Measurements from ENCODE around the gene CRTAC1. TPM values are rescaled to one million over a fixed set of nuclear protein-coding genes. Genes with fewer than 3 reads are reported as not detected.

The CRTAC1 gene
- total and polyA plus RNA-seq, 8 donors = 2.5 to 44.0 (median 4.4) TPM

DNA sequence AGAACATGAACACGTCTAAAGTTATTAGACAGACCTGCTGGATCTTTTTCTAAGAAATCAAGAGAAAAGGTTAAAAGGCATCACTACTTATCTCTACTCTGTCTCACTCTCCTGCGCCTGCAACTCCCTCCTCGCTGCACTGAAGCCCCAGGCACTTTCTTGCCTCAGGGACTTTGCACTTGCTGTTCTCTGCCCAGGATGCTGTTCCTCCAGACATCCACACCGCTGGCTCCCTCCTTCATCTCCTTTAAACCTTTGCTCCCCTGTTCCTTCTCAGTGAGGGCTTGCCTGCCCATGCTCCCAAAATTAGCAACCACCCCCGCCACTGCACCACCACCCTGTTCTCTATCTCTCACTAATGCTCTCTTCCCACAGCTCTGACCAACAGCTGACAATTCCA is 93.4 kb downstream of the CRTAC1 start:
- ATAC-seq (no peak), DNase-seq (no peak)
- intact Hi-C loops (cut with DNase I) = no loop called here
- no peaks in the 10 kb centered on the region for H3K9me3 ChIP-seq
- TF ChIP-seq, protein P1, sequence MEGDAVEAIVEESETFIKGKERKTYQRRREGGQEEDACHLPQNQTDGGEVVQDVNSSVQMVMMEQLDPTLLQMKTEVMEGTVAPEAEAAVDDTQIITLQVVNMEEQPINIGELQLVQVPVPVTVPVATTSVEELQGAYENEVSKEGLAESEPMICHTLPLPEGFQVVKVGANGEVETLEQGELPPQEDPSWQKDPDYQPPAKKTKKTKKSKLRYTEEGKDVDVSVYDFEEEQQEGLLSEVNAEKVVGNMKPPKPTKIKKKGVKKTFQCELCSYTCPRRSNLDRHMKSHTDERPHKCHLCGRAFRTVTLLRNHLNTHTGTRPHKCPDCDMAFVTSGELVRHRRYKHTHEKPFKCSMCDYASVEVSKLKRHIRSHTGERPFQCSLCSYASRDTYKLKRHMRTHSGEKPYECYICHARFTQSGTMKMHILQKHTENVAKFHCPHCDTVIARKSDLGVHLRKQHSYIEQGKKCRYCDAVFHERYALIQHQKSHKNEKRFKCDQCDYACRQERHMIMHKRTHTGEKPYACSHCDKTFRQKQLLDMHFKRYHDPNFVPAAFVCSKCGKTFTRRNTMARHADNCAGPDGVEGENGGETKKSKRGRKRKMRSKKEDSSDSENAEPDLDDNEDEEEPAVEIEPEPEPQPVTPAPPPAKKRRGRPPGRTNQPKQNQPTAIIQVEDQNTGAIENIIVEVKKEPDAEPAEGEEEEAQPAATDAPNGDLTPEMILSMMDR (IDR thresholded peaks at IDR 0.05) = no peak
- H3K4me1 ChIP-seq = no peaks in the 10 kb centered on the region
- no peak overlapping the region for H3K27ac ChIP-seq
- peaks cover 0 to 23% of the 10 kb centered on the region in 2 donors for H3K27me3 ChIP-seq
- no peak overlapping the region for H3K4me3 ChIP-seq
- no peaks in the 10 kb centered on the region for H3K36me3 ChIP-seq

DNA sequence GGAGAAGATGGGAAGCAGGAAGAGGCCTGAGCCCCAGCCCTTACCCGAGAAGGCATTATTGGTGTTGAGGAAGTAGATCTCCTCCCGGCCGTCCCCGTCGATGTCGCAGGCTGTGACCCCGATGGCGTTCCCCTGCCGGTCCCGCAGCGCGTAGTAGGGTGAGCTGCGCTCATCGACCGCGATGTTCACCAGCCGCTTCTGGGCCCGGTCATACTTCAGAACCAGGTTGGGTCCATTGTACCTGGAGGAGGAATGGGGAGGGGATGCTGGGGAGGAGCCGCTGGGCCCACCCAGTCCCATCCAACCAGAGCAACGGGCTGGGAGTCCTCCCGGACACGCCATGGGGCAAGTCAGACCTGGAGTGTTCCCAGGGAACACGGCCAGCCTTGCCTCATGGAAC is 94.3 kb downstream of the CRTAC1 start:
- no peaks in the 10 kb centered on the region for H3K9me3 ChIP-seq
- no peaks in the 10 kb centered on the region for H3K36me3 ChIP-seq
- intact Hi-C loops (cut with DNase I) = no loop called here
- TF ChIP-seq, protein P1 (IDR thresholded peaks at IDR 0.05) = no peak
- DNase-seq (no peak), ATAC-seq (no peak)
- H3K27me3 ChIP-seq = peaks cover 0 to 23% of the 10 kb centered on the region in 2 donors
- H3K4me1 ChIP-seq = no peaks in the 10 kb centered on the region
- no peak overlapping the region for H3K27ac ChIP-seq
- no peak overlapping the region for H3K4me3 ChIP-seq

DNA sequence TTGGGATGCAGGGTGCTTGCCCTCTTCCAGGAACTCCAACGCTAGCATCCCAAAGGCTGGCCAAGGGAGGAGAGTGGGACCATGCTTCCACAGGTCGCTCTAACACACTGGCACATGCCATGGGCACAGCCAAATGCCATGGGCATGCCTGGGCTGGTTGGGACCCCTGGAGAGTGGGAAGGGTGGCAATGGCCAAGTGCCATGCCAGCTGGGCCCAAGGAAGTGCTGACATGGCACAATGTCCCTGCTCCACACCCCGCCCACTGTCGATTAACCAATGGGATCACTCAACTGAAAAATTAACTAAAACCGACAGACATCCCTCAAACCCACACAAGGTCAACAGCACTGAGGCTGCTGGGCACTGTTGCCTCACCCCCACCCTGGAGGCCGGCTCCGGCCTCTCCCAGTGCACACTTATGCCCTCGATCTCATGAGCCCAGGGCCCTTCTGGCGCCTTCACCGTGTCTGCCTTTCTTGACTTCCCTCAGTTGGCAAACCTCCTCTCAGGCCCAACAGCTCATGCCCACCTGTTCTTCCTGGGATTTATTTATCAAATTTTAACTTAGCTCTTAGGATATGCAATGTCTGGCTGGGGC is 97.4 kb downstream of the CRTAC1 start:
- Histone ChIP-seq H3K4me3 (no peak overlapping the region), H3K27ac (no peak overlapping the region), H3K4me1 (no peaks in the 10 kb centered on the region), H3K9me3 (no peaks in the 10 kb centered on the region), H3K27me3 (peaks cover 0 to 22% of the 10 kb centered on the region in 2 donors), H3K36me3 (no peaks in the 10 kb centered on the region)
- intact Hi-C loops (cut with DNase I) = no loop called here
- TF ChIP-seq, protein P1 (IDR thresholded peaks at IDR 0.05) = no peak
- no peak for ATAC-seq
- no peak for DNase-seq

DNA sequence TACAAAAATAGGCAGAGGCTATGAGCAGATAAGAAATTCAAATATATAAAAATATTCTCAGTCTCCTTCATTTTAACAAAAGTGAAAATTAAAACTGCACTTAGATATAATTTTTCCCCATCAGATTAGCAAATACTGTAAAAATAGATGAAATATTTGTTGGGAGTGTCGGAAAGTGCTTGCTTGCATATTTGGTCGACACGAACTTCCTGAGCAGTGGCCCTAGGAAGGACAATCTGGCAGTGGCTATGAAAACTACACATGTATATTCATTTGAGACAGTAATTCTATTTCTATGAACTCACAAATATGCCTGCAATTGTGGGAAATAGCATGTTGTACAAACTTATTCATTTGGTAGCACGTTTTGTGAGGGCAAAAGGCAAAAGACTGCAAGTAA is 99.4 kb downstream of the CRTAC1 start:
- Histone ChIP-seq H3K9me3 (no peaks in the 10 kb centered on the region), H3K4me3 (no peak overlapping the region), H3K36me3 (no peaks in the 10 kb centered on the region), H3K27me3 (peaks cover 0 to 30% of the 10 kb centered on the region in 2 donors), H3K4me1 (no peaks in the 10 kb centered on the region), H3K27ac (no peak overlapping the region)
- no peak for ATAC-seq
- DNase-seq = no peak
- intact Hi-C loops (cut with DNase I) = no loop called here
- TF ChIP-seq, protein P1 (IDR thresholded peaks at IDR 0.05) = no peak

DNA sequence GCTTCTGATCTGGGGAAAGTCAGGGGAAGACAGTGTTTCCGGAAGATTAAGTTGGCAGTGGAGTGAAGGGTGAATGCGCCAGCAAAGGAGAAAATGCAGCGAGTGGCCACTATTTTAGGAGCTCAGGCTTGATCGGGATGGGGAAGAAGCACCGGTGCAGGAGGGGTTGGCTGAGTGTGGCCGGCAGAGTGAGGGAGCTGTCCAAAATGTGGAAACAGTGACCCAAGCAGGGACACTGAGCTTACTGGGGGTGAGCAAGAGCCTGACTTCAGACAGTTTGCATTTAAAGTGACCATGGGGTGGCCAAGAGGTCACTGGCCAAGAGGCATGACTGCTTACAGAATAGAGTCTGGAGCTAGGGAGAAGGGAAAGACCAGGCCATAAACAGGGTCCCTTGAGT is 101.5 kb downstream of the CRTAC1 start:
- peaks cover 0 to 35% of the 10 kb centered on the region in 2 donors for H3K27me3 ChIP-seq
- TF ChIP-seq, protein P1 (IDR thresholded peaks at IDR 0.05) = no peak
- ATAC-seq (no peak), DNase-seq (no peak)
- H3K36me3 ChIP-seq = no peaks in the 10 kb centered on the region
- intact Hi-C loops (cut with DNase I) = no loop called here
- H3K4me1 ChIP-seq = no peaks in the 10 kb centered on the region
- H3K9me3 ChIP-seq = no peaks in the 10 kb centered on the region
- no peak overlapping the region for H3K27ac ChIP-seq
- H3K4me3 ChIP-seq = no peak overlapping the region

All from left lung (tissue), 10 donors.